MCF 10A (cell line): ENCODE data around the gene PDE8B. TPM values are rescaled to one million over a fixed set of nuclear protein-coding genes. Genes with fewer than 3 reads are reported as not detected.

ENCODE experiments used
- BruUV-seq: library from RNA; stranded (reverse); fragments of 400-500 nt; replicated peaks from 2 replicates; lab custom pipeline; 2021; lab: Mats Ljungman, UMichigan
- CTCF ChIA-PET: fragments of 300-600 bp; sonication (Branson Sonifier 250); formaldehyde crosslinking; extraction: SDS; loops from one replicate; lab custom pipeline; 2021; ENCODE audit warnings: antibody characterized with exemption, inconsistent platforms; lab: Yijun Ruan, JAX
- POLR2A ChIA-PET: fragments of 300-600, 350-650 bp; sonication (Branson Sonifier 250); formaldehyde crosslinking; extraction: SDS; loops from one replicate; lab custom pipeline; 2020; ENCODE audit warnings: antibody characterized with exemption, inconsistent platforms; lab: Yijun Ruan, JAX
- DNase-seq: peaks from one replicate; pipeline ENCODE4 v3.0.0-alpha.2; 2018; ENCODE audit not compliant: unreplicated experiment
- H3K27ac Mint-ChIP-seq: one replicate; pipeline ENCODE4 v1.8.0; 2022; ENCODE audit warnings: mild to moderate bottlenecking, low read depth, mixed read lengths; ENCODE audit not compliant: unreplicated experiment
- H3K27me3 Mint-ChIP-seq: one replicate; pipeline ENCODE4 v1.8.0; 2022; ENCODE audit warnings: mixed read lengths; ENCODE audit not compliant: insufficient read depth, unreplicated experiment
- H3K36me3 Mint-ChIP-seq: one replicate; pipeline ENCODE4 v1.8.0; 2022; ENCODE audit warnings: mild to moderate bottlenecking, moderate library complexity, mixed read lengths; ENCODE audit not compliant: insufficient read depth, unreplicated experiment
- H3K4me1 Mint-ChIP-seq: one replicate; pipeline ENCODE4 v1.8.0; 2022; ENCODE audit warnings: mixed read lengths; ENCODE audit not compliant: insufficient read depth, unreplicated experiment
- H3K4me3 Mint-ChIP-seq: one replicate; pipeline ENCODE4 v1.8.0; 2022; ENCODE audit warnings: mild to moderate bottlenecking, moderate library complexity, mixed read lengths; ENCODE audit not compliant: unreplicated experiment
- H3K9me3 Mint-ChIP-seq: one replicate; pipeline ENCODE4 v1.8.0; 2022; ENCODE audit warnings: mixed read lengths; ENCODE audit not compliant: unreplicated experiment
- CTCF ChIP-seq: fragments of 200-600 bp; IDR thresholded peaks from one replicate; pipeline ENCODE4 v1.8.0; 2022; ENCODE audit warnings: antibody characterized with exemption, mild to moderate bottlenecking; ENCODE audit not compliant: unreplicated experiment
- intact Hi-C: fragments of 100-400 bp; cut with micrococcal nuclease; formaldehyde crosslinking; loops from 2 replicates; pipeline ENCODE4 v1.14.1; 2022
- total RNA-seq: library from RNA; stranded (reverse); gene quantifications from 2 replicates; pipeline ENCODE4 v1.2.3, GENCODE V29; 2022

Gene PDE8B
- total RNA-seq, 1 experiment from 2014 or later = not detected

GRCh38 chr5:77302247-77302646 is 91.8 kb downstream of the PDE8B start:
- H3K4me3 Mint-ChIP-seq = no peak overlapping the region
- ChIA-PET POLR2A (no interaction called here), CTCF (interaction anchor here (0.8 to 1.2 kb wide), 3 partner anchors 10 to 54 kb away, joined by 3 to 4 read pairs (median 3); no protein-coding TSS in a partner anchor)
- no TSS peak for BruUV-seq
- H3K36me3 Mint-ChIP-seq = no peaks in the 10 kb centered on the region
- DNase-seq = no peak
- no peak overlapping the region for H3K27ac Mint-ChIP-seq
- intact Hi-C loops = no loop called here
- TF ChIP-seq CTCF = no peak
- no peaks in the 10 kb centered on the region for H3K9me3 Mint-ChIP-seq
- H3K27me3 Mint-ChIP-seq = no peaks in the 10 kb centered on the region
- no peaks in the 10 kb centered on the region for H3K4me1 Mint-ChIP-seq

GRCh38 chr5:77302653-77303052 is 92.2 kb downstream of the PDE8B start:
- H3K36me3 Mint-ChIP-seq = no peaks in the 10 kb centered on the region
- intact Hi-C loops = no loop called here
- no peaks in the 10 kb centered on the region for H3K4me1 Mint-ChIP-seq
- no peaks in the 10 kb centered on the region for H3K9me3 Mint-ChIP-seq
- POLR2A ChIA-PET = no interaction called here
- no TSS peak for BruUV-seq
- no peak for TF ChIP-seq CTCF
- H3K4me3 Mint-ChIP-seq = no peak overlapping the region
- CTCF ChIA-PET = interaction anchor here (1.2 kb wide), 1 partner anchor 54 kb away, joined by 3 read pairs; no protein-coding TSS in a partner anchor
- no peak for DNase-seq
- no peaks in the 10 kb centered on the region for H3K27me3 Mint-ChIP-seq
- no peak overlapping the region for H3K27ac Mint-ChIP-seq

GRCh38 chr5:77304388-77304787 is 93.9 kb downstream of the PDE8B start:
- no peaks in the 10 kb centered on the region for H3K36me3 Mint-ChIP-seq
- no TSS peak for BruUV-seq

GRCh38 chr5:77305222-77305846 is 94.9 kb downstream of the PDE8B start:
- no peak for TF ChIP-seq CTCF
- Mint-ChIP-seq H3K9me3 (no peaks in the 10 kb centered on the region), H3K27ac (peak overlapping the region; percentile 20), H3K4me3 (no peak overlapping the region), H3K27me3 (no peaks in the 10 kb centered on the region), H3K36me3 (no peaks in the 10 kb centered on the region), H3K4me1 (no peaks in the 10 kb centered on the region)
- CTCF ChIA-PET = no interaction called here
- no peak for DNase-seq
- intact Hi-C loops = no loop called here
- POLR2A ChIA-PET = interaction anchor here (0.6 kb wide), 1 partner anchor 18 kb away, joined by 4 read pairs; no protein-coding TSS in a partner anchor
- no TSS peak for BruUV-seq

More at GRCh38 chr5:77304388-77304787, 93.9 kb downstream of the PDE8B start:
- intact Hi-C loops = no loop called here
- DNase-seq = no peak
- ChIA-PET POLR2A (no interaction called here), CTCF (no interaction called here)
- H3K9me3 Mint-ChIP-seq = no peaks in the 10 kb centered on the region
- TF ChIP-seq CTCF = no peak
- no peak overlapping the region for H3K27ac Mint-ChIP-seq
- H3K4me3 Mint-ChIP-seq = no peak overlapping the region
- no peaks in the 10 kb centered on the region for H3K27me3 Mint-ChIP-seq
- H3K4me1 Mint-ChIP-seq = no peaks in the 10 kb centered on the region
